Natural killer cell (primary cell): ENCODE results near the gene DYNC2LI1. TPM values are rescaled to one million over a fixed set of nuclear protein-coding genes. Genes with fewer than 3 reads are reported as not detected.

ENCODE experiments used
- ATAC-seq, 3 donors: fragments of 150-1000 bp in 2 of 3; fragments of 200-7000 bp in 1 of 3; cut with Tn5 transposase; 1 replicate in 1 of 3; 2 replicates in 2 of 3; pipeline ENCODE4 v1.10.0; 2021; ENCODE audit warnings: mild to moderate bottlenecking in 2 of 3, moderate library complexity in 2 of 3
- DNase-seq, 2 donors: peaks; one replicate each; pipeline versions ENCODE4 v3.0.0 to v3.0.0-alpha.2; 2013 to 2021; ENCODE audit warnings: mixed read lengths in 1 of 2
- H3K27ac ChIP-seq: one replicate; pipeline ENCODE4 v1.5.1; 2013; ENCODE audit warnings: mild to moderate bottlenecking, low read length
- H3K27me3 ChIP-seq: one replicate; pipeline ENCODE4 v1.6.1; 2013; ENCODE audit warnings: low read length; ENCODE audit not compliant: control insufficient read depth, insufficient read depth
- H3K36me3 ChIP-seq: one replicate; pipeline ENCODE4 v1.6.1; 2013; ENCODE audit warnings: low read length; ENCODE audit not compliant: control insufficient read depth, insufficient read depth
- H3K4me1 ChIP-seq: one replicate; pipeline ENCODE4 v1.6.1; 2013; ENCODE audit warnings: low read length; ENCODE audit not compliant: control insufficient read depth, insufficient read depth
- H3K4me3 ChIP-seq: one replicate; pipeline ENCODE4 v1.5.1; 2013; ENCODE audit warnings: low read length
- H3K9me3 ChIP-seq: one replicate; pipeline ENCODE4 v1.6.1; 2013; ENCODE audit warnings: low read length; ENCODE audit not compliant: control insufficient read depth, insufficient read depth
- H3K27ac Mint-ChIP-seq, 2 donors: one replicate each; pipeline ENCODE4 v1.8.0; 2022; ENCODE audit warnings: mild to moderate bottlenecking in 2 of 2, mixed read lengths in 2 of 2, moderate library complexity in 1 of 2
- H3K27me3 Mint-ChIP-seq, 2 donors: one replicate each; pipeline ENCODE4 v1.8.0; 2022; ENCODE audit warnings: low read depth in 2 of 2, mixed read lengths in 2 of 2
- H3K36me3 Mint-ChIP-seq: one replicate; pipeline ENCODE4 v1.8.0; 2022; ENCODE audit warnings: mixed read lengths
- H3K4me1 Mint-ChIP-seq, 2 donors: one replicate each; pipeline ENCODE4 v1.8.0; 2022; ENCODE audit warnings: mixed read lengths in 2 of 2
- H3K4me3 Mint-ChIP-seq: one replicate; pipeline ENCODE4 v1.8.0; 2022; ENCODE audit warnings: mild to moderate bottlenecking, moderate library complexity, mixed read lengths
- H3K9me3 Mint-ChIP-seq, 2 donors: one replicate each; pipeline ENCODE4 v1.8.0; 2022; ENCODE audit warnings: mixed read lengths in 2 of 2
- CTCF ChIP-seq: fragments of 200-600 bp; IDR thresholded peaks from one replicate; pipeline ENCODE4 v1.8.0; 2022; ENCODE audit warnings: antibody characterized with exemption
- WGBS: methylation state at CpG from one replicate; pipeline ENCODE4 v1.1.7; 2013; ENCODE audit warnings: missing lambda C conversion rate; ENCODE audit not compliant: insufficient coverage; 5-methylcytosine and 5-hydroxymethylcytosine counted together
- intact Hi-C: fragments of 100-400 bp; cut with micrococcal nuclease; formaldehyde crosslinking; loops from one replicate; pipeline ENCODE4 v1.14.2; 2022
- total RNA-seq, 4 donors: library from RNA; stranded (reverse); fragments of 120-200 nt in 1 of 4; gene quantifications; one replicate each; pipeline versions ENCODE4 v1.2.3 to v1.2.4, GENCODE V29; 2013 to 2022

The DYNC2LI1 gene
- total RNA-seq, 3 donors from 2014 or later (not counting 1 experiment from before 2014, with no cell fraction given): 2.1 to 4.5 (median 3.2) TPM

- no peaks in the 10 kb centered on the region for H3K36me3 Mint-ChIP-seq
- no peaks in the 10 kb centered on the region for H3K27me3 Mint-ChIP-seq
- no peak overlapping the region for H3K4me3 Mint-ChIP-seq
- no peak overlapping the region for H3K27ac Mint-ChIP-seq
- Histone ChIP-seq H3K4me3 (no peak overlapping the region), H3K36me3 (no peaks in the 10 kb centered on the region), H3K9me3 (no peaks in the 10 kb centered on the region), H3K27me3 (no peaks in the 10 kb centered on the region), H3K4me1 (no peaks in the 10 kb centered on the region), H3K27ac (no peak overlapping the region)
- TF ChIP-seq CTCF: no peak
- H3K4me1 Mint-ChIP-seq: no peaks in the 10 kb centered on the region
- 83% methylated on average over 2 of the region's 3 CpGs for WGBS
- DNase-seq (no peak), ATAC-seq (no peak)
- intact Hi-C loops: no loop called here
- no peaks in the 10 kb centered on the region for H3K9me3 Mint-ChIP-seq
These were observed 18.8 kb downstream of the DYNC2LI1 start for GRCh38 chr2:43792653-43793052.

GRCh38 chr2:43794956-43795355 lies 21.1 kb downstream of the DYNC2LI1 start:
- ATAC-seq (no peak), DNase-seq (no peak)
- Histone ChIP-seq H3K27ac (no peak overlapping the region), H3K27me3 (no peaks in the 10 kb centered on the region), H3K4me3 (no peak overlapping the region), H3K9me3 (no peaks in the 10 kb centered on the region), H3K36me3 (no peaks in the 10 kb centered on the region), H3K4me1 (no peaks in the 10 kb centered on the region)
- Mint-ChIP-seq H3K36me3 (no peaks in the 10 kb centered on the region), H3K27ac (no peak overlapping the region), H3K27me3 (no peaks in the 10 kb centered on the region), H3K4me1 (no peaks in the 10 kb centered on the region), H3K9me3 (no peaks in the 10 kb centered on the region), H3K4me3 (no peak overlapping the region)
- no peak for TF ChIP-seq CTCF
- intact Hi-C loops: no loop called here
- 99% methylated on average over 5 of the region's 9 CpGs for WGBS

- no peaks in the 10 kb centered on the region for H3K9me3 ChIP-seq
- no peaks in the 10 kb centered on the region for H3K36me3 ChIP-seq
- Mint-ChIP-seq H3K36me3 (no peaks in the 10 kb centered on the region), H3K4me1 (no peaks in the 10 kb centered on the region), H3K27me3 (no peaks in the 10 kb centered on the region), H3K9me3 (no peaks in the 10 kb centered on the region), H3K4me3 (no peak overlapping the region), H3K27ac (no peak overlapping the region)
- no peak for DNase-seq
- H3K27me3 ChIP-seq: no peaks in the 10 kb centered on the region
- ATAC-seq: no peak
- intact Hi-C loops: no loop called here
- TF ChIP-seq CTCF: no peak
- no peak overlapping the region for H3K27ac ChIP-seq
- no CpG with 5 or more reads among the region's 1 CpG for WGBS
- H3K4me1 ChIP-seq: no peaks in the 10 kb centered on the region
- H3K4me3 ChIP-seq: no peak overlapping the region
These were observed 22.4 kb downstream of the DYNC2LI1 start for GRCh38 chr2:43796206-43796605.

GRCh38 chr2:43798300-43798699 lies 24.5 kb downstream of the DYNC2LI1 start:
- no peak for TF ChIP-seq CTCF
- H3K4me1 Mint-ChIP-seq: no peaks in the 10 kb centered on the region
- H3K27ac Mint-ChIP-seq: no peak overlapping the region
- no peak overlapping the region for H3K27ac ChIP-seq
- peaks cover 0 to 5% of the 10 kb centered on the region in 2 donors for H3K27me3 Mint-ChIP-seq
- DNase-seq (no peak), ATAC-seq (no peak)
- H3K4me3 ChIP-seq: no peak overlapping the region
- no peaks in the 10 kb centered on the region for H3K9me3 ChIP-seq
- H3K4me3 Mint-ChIP-seq: no peak overlapping the region
- H3K36me3 ChIP-seq: no peaks in the 10 kb centered on the region
- no peaks in the 10 kb centered on the region for H3K36me3 Mint-ChIP-seq
- H3K27me3 ChIP-seq: no peaks in the 10 kb centered on the region
- 87% methylated on average over 4 of the region's 4 CpGs for WGBS
- intact Hi-C loops: no loop called here
- no peaks in the 10 kb centered on the region for H3K4me1 ChIP-seq
- H3K9me3 Mint-ChIP-seq: no peaks in the 10 kb centered on the region
